ENCODE results near the gene LRRC17. TPM values are rescaled to one million over a fixed set of nuclear protein-coding genes. Genes with fewer than 3 reads are reported as not detected.

LRRC17 gene
- polyA plus RNA-seq, 1 experiment = 964 TPM

DNA sequence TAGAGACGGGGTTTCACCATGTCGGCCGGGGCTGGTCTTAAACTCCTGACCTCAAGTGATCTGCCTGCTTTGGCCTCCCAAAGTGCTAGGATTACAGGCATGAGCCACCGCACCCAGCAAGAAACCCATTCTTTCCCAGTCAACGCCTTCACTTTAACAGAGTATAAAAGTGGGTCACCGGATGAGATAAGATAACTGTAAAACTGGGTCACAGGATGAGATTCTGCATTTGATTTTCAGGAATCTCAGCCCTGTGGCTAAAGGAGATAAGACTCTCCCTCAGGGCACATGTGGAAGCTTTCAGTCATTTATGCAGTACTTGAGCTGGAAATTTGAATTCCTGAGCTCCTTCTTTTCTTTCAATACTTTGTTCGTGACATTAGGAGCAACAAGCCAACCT lies 70.8 kb downstream of the LRRC17 start:
- TF ChIP-seq, protein P1, sequence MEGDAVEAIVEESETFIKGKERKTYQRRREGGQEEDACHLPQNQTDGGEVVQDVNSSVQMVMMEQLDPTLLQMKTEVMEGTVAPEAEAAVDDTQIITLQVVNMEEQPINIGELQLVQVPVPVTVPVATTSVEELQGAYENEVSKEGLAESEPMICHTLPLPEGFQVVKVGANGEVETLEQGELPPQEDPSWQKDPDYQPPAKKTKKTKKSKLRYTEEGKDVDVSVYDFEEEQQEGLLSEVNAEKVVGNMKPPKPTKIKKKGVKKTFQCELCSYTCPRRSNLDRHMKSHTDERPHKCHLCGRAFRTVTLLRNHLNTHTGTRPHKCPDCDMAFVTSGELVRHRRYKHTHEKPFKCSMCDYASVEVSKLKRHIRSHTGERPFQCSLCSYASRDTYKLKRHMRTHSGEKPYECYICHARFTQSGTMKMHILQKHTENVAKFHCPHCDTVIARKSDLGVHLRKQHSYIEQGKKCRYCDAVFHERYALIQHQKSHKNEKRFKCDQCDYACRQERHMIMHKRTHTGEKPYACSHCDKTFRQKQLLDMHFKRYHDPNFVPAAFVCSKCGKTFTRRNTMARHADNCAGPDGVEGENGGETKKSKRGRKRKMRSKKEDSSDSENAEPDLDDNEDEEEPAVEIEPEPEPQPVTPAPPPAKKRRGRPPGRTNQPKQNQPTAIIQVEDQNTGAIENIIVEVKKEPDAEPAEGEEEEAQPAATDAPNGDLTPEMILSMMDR (IDR thresholded peaks at IDR 0.05; ENCODE audit: low read depth, low read length) = no peak
- no peaks in the 10 kb centered on the region for H3K27me3 ChIP-seq (ENCODE audit: control insufficient read depth, insufficient read depth, low read length)
- no peak overlapping the region for H3K27ac ChIP-seq (ENCODE audit: low read depth, low read length)
- H3K4me3 ChIP-seq (ENCODE audit: low read depth, low read length) = no peak overlapping the region
- H3K9me3 ChIP-seq (ENCODE audit: control insufficient read depth, insufficient read depth, low read length) = no peaks in the 10 kb centered on the region
- CTCF ChIA-PET = no interaction called here
- no peak for DNase-seq (ENCODE audit: low read depth, low spot score)
- POLR2A ChIA-PET = no interaction called here

- ChIA-PET POLR2A (no interaction called here), CTCF (no interaction called here)
- DNase-seq (ENCODE audit: low read depth, low spot score) = no peak
- Histone ChIP-seq H3K4me3 (ENCODE audit: low read depth, low read length) (no peak overlapping the region), H3K27me3 (ENCODE audit: control insufficient read depth, insufficient read depth, low read length) (no peaks in the 10 kb centered on the region), H3K27ac (ENCODE audit: low read depth, low read length) (no peak overlapping the region), H3K9me3 (ENCODE audit: control insufficient read depth, insufficient read depth, low read length) (no peaks in the 10 kb centered on the region)
- TF ChIP-seq, protein P1 (IDR thresholded peaks at IDR 0.05; ENCODE audit: low read depth, low read length) = no peak
Measured at GRCh38 chr7:102985176-102985783, 72.5 kb downstream of the LRRC17 start.

DNA sequence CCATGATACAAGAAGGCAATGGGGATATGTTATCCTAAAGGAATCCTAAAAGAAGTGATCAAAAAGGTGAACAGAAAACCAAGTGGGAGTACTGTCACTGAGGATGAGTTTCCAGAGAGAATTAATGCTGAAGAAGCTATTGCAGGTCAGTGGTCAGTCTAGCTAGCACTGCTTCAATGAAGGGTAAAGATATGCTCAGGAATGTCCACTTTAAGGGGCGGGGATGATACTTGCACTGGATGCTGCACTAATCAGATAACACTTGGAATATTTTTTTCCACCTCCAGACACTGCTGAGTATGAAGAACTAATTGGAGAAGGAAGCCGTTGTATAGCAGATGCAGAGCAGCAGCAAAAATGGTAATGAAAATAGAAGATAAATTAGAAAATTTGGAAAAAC lies 75.3 kb downstream of the LRRC17 start:
- Histone ChIP-seq H3K27me3 (ENCODE audit: control insufficient read depth, insufficient read depth, low read length) (no peaks in the 10 kb centered on the region), H3K27ac (ENCODE audit: low read depth, low read length) (no peak overlapping the region), H3K4me3 (ENCODE audit: low read depth, low read length) (no peak overlapping the region), H3K9me3 (ENCODE audit: control insufficient read depth, insufficient read depth, low read length) (no peaks in the 10 kb centered on the region)
- no peak for DNase-seq (ENCODE audit: low read depth, low spot score)
- ChIA-PET CTCF (no interaction called here), POLR2A (no interaction called here)
- TF ChIP-seq, protein P1 (IDR thresholded peaks at IDR 0.05; ENCODE audit: low read depth, low read length) = no peak

DNA sequence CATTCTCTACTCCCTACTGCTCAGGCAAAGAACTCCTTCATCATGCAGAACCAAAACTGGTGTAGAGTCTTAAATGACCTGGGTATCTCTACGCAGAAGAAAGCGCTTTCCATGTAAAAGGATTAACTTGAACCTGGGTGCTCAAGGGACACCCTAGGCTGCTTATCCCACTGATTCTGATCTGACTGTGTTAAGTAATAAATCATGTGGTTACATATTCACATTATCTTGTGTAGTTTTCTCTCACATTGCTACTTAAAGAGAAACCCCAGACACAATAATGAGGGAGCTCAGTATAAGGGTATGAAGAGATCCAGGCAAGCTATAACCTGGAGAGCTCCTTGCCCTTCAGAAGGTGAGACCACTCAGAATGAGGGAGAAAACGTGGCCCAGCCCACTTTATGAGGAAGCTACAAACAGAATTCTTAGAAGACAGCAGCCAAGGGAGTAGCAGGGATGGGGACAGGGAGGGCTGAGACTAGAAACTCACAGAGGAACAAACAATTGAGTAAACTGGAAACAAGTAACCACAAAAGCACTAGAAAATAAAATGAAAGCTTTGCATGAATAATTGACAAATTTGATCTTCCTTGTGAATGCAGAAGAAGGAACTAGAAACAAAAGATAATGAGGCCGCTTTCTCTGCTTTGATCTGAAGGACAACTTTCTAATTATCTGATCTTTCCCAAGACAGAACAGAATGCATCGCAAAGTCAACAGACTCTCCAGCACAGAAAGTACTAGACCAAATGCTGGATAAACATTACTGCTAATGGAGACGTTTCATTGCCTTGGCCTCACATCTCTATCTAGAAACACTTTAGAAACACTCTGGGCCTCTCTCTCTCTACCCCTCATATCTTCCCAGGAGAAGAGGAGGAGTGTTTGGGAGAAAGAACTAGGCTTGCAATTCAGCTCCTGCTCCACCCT lies 76.1 kb downstream of the LRRC17 start:
- CTCF ChIA-PET = no interaction called here
- TF ChIP-seq, protein P1 (IDR thresholded peaks at IDR 0.05; ENCODE audit: low read depth, low read length) = no peak
- Histone ChIP-seq H3K27me3 (ENCODE audit: control insufficient read depth, insufficient read depth, low read length) (no peaks in the 10 kb centered on the region), H3K27ac (ENCODE audit: low read depth, low read length) (no peak overlapping the region), H3K4me3 (ENCODE audit: low read depth, low read length) (no peak overlapping the region), H3K9me3 (ENCODE audit: control insufficient read depth, insufficient read depth, low read length) (no peaks in the 10 kb centered on the region)
- POLR2A ChIA-PET = no interaction called here
- DNase-seq (ENCODE audit: low read depth, low spot score) = no peak

GRCh38 chr7:102990642-102991041 lies 77.8 kb downstream of the LRRC17 start:
- Histone ChIP-seq H3K4me3 (ENCODE audit: low read depth, low read length) (no peak overlapping the region), H3K27me3 (ENCODE audit: control insufficient read depth, insufficient read depth, low read length) (no peaks in the 10 kb centered on the region), H3K27ac (ENCODE audit: low read depth, low read length) (no peak overlapping the region), H3K9me3 (ENCODE audit: control insufficient read depth, insufficient read depth, low read length) (no peaks in the 10 kb centered on the region; the same call in 1 of the 2 replicates)
- CTCF ChIA-PET = interaction anchor here (0.8 kb wide), 1 partner anchor 71 kb away, joined by 8 read pairs; no protein-coding TSS in a partner anchor
- POLR2A ChIA-PET = no interaction called here
- no peak for DNase-seq (ENCODE audit: low read depth, low spot score)
- TF ChIP-seq, protein P1 (IDR thresholded peaks at IDR 0.05; ENCODE audit: low read depth, low read length) = no peak

Data from AG04450 (cell line).